Caco-2 (cell line): ENCODE results near the gene ANKRD22. TPM values are rescaled to one million over a fixed set of nuclear protein-coding genes. Genes with fewer than 3 reads are reported as not detected.

ENCODE experiments used
- BruUV-seq: library from RNA; stranded (reverse); fragments of 400-500 nt; replicated peaks from 2 replicates; lab custom pipeline; 2021; lab: Mats Ljungman, UMichigan
- CTCF ChIA-PET: fragments of 300-600 bp; sonication (Branson Sonifier 250); formaldehyde crosslinking; loops from one replicate; lab custom pipeline; 2022; ENCODE audit warnings: antibody characterized with exemption; lab: Charles Lee
- POLR2A ChIA-PET: fragments of 300-600 bp; sonication (Branson Sonifier 250); formaldehyde crosslinking; loops from one replicate; lab custom pipeline; 2022; ENCODE audit warnings: antibody characterized with exemption; lab: Charles Lee
- DNase-seq, 2 experiments: peaks; one replicate each; pipeline versions ENCODE4 v3.0.0 to v3.0.0-alpha.2; 2020 to 2022
- H3K27me3 ChIP-seq: replicated peaks from 2 replicates; pipeline ENCODE4 v1.6.0; 2011; ENCODE audit warnings: low read length; ENCODE audit not compliant: control insufficient read depth, insufficient read depth
- H3K36me3 ChIP-seq: 2 replicates; pipeline ENCODE4 v1.5.1; 2011; ENCODE audit warnings: low read length; ENCODE audit not compliant: control insufficient read depth, insufficient read depth
- H3K4me1 ChIP-seq: fragments of 250-450 bp; sonication (Bioruptor Pico); 2 replicates; pipeline ENCODE4 v1.5.1; 2020; ENCODE audit warnings: mild to moderate bottlenecking
- H3K4me3 ChIP-seq: 2 replicates; pipeline ENCODE4 v1.5.1; 2011; ENCODE audit warnings: low read depth, mild to moderate bottlenecking, control low read depth, low read length
- H3K9me3 ChIP-seq: fragments of 250-450 bp; sonication (Bioruptor Pico); 2 replicates; pipeline ENCODE4 v1.5.1; 2020; ENCODE audit warnings: mild to moderate bottlenecking, moderate library complexity
- H3K27ac Mint-ChIP-seq: one replicate; pipeline ENCODE4 v1.8.0; 2022; ENCODE audit warnings: mixed read lengths; ENCODE audit not compliant: unreplicated experiment
- H3K27me3 Mint-ChIP-seq: one replicate; pipeline ENCODE4 v1.8.0; 2022; ENCODE audit warnings: mixed read lengths; ENCODE audit not compliant: insufficient read depth, unreplicated experiment
- H3K36me3 Mint-ChIP-seq: one replicate; pipeline ENCODE4 v1.8.0; 2022; ENCODE audit warnings: mild to moderate bottlenecking, mixed read lengths; ENCODE audit not compliant: insufficient read depth, unreplicated experiment
- H3K4me1 Mint-ChIP-seq: one replicate; pipeline ENCODE4 v1.8.0; 2022; ENCODE audit warnings: low read depth, mixed read lengths; ENCODE audit not compliant: unreplicated experiment
- H3K4me3 Mint-ChIP-seq: one replicate; pipeline ENCODE4 v1.8.0; 2022; ENCODE audit warnings: mild to moderate bottlenecking, moderate library complexity, mixed read lengths; ENCODE audit not compliant: unreplicated experiment
- H3K9me3 Mint-ChIP-seq: one replicate; pipeline ENCODE4 v1.8.0; 2022; ENCODE audit warnings: mixed read lengths; ENCODE audit not compliant: unreplicated experiment
- CTCF ChIP-seq, 2 experiments: fragments of 200-600 bp in 1 of 2; IDR thresholded peaks; 1 replicate in 1 of 2; 2 replicates in 1 of 2; pipeline versions ENCODE4 v1.5.1 to v1.8.0; 2011 to 2022; ENCODE audit warnings: antibody characterized with exemption in 1 of 2, control low read depth in 1 of 2, inconsistent platforms in 1 of 2, low read depth in 1 of 2, low read length in 1 of 2, mild to moderate bottlenecking in 1 of 2, moderate library complexity in 1 of 2; ENCODE audit not compliant: insufficient read depth in 1 of 2, severe bottlenecking in 1 of 2, unreplicated experiment in 1 of 2
- intact Hi-C: fragments of 100-400 bp; cut with micrococcal nuclease; formaldehyde crosslinking; loops from one replicate; pipeline ENCODE4 v1.10.0; 2022; ENCODE audit not compliant: unreplicated experiment
- total RNA-seq: library from RNA; stranded (reverse); gene quantifications from 2 replicates; pipeline ENCODE4 v1.2.3, GENCODE V29; 2022

Gene ANKRD22
- total RNA-seq, 1 experiment from 2014 or later, result not detected

- CTCF ChIA-PET, result no interaction called here
Measured at GRCh38 chr10:88781206-88781605, 70.4 kb downstream of the ANKRD22 start.

More at GRCh38 chr10:88781206-88781605, 70.4 kb downstream of the ANKRD22 start:
- BruUV-seq, result no TSS peak
- Histone ChIP-seq H3K27me3 (no peaks in the 10 kb centered on the region; the same call in 1 of the 2 replicates), H3K4me3 (no peak overlapping the region), H3K9me3 (no peaks in the 10 kb centered on the region), H3K4me1 (no peaks in the 10 kb centered on the region), H3K36me3 (no peaks in the 10 kb centered on the region)
- Mint-ChIP-seq H3K4me1 (no peaks in the 10 kb centered on the region), H3K9me3 (no peaks in the 10 kb centered on the region), H3K27me3 (peaks cover 9% of the 10 kb centered on the region), H3K4me3 (no peak overlapping the region), H3K36me3 (no peaks in the 10 kb centered on the region), H3K27ac (no peak overlapping the region)
- POLR2A ChIA-PET, result no interaction called here
- DNase-seq, result no peak
- intact Hi-C loops, result no loop called here
- no peak for TF ChIP-seq CTCF (IDR thresholded peaks at IDR 0.05; ENCODE audit: insufficient read depth in 1 of 2, low read depth in 1 of 2, low read length in 1 of 2, severe bottlenecking in 1 of 2, unreplicated experiment in 1 of 2)

Other genes with a start within 250 kb of the ANKRD22 start
- gene LIPF, start 187.4 kb downstream of the ANKRD22 start, total RNA-seq, result not detected in 2 replicates
- not detected in 2 replicates for gene LIPK, start 145.6 kb downstream of the ANKRD22 start, total RNA-seq
- not detected in 2 replicates for gene LIPN, start 91.8 kb downstream of the ANKRD22 start, total RNA-seq
- not detected in 2 replicates for gene LIPM, start 49.1 kb downstream of the ANKRD22 start, total RNA-seq
- 0.42 and 0.54 TPM in 2 replicates for gene STAMBPL1, start 28.4 kb upstream of the ANKRD22 start, total RNA-seq
- gene ACTA2, start 100.9 kb upstream of the ANKRD22 start, total RNA-seq, result 0.23 TPM in 1 of 2 replicates, not detected in the other
- gene FAS, start 139.0 kb upstream of the ANKRD22 start, total RNA-seq, result not detected in 2 replicates